Measurements from ENCODE around the gene ANP32B. TPM values are rescaled to one million over a fixed set of nuclear protein-coding genes. Genes with fewer than 3 reads are reported as not detected.

The ANP32B gene
- total and polyA plus RNA-seq, 2 donors (not counting 1 experiment from before 2014, with no cell fraction given), result 17.6 to 138 TPM

GRCh38 chr9:97969014-97969413 lies 14.1 kb upstream of the ANP32B start:
- Histone ChIP-seq H4K20me1 (ENCODE audit: control insufficient read depth, insufficient read depth, low read length, poor library complexity, severe bottlenecking) (no peaks in the 10 kb centered on the region), H3K27me3 (replicated peaks in 1 of 4; ENCODE audit: control extremely low read depth in 1 of 4, control insufficient read depth in 3 of 4, insufficient read depth in 4 of 4, low read length in 3 of 4) (peaks cover 0 to 3% (median 1%) of the 10 kb centered on the region in 4 experiments), H3K79me2 (ENCODE audit: control insufficient read depth, insufficient read depth, low read length) (no peaks in the 10 kb centered on the region), H2AFZ (ENCODE audit: insufficient read depth, low read depth, low read length, poor library complexity, severe bottlenecking) (no peak overlapping the region), H3K4me2 (replicated peaks; ENCODE audit: low read depth, low read length, poor library complexity, severe bottlenecking) (no peak overlapping the region), H3K36me3 (replicated peaks in 1 of 2; ENCODE audit: control extremely low read depth in 1 of 2, control insufficient read depth in 1 of 2, extremely low read depth in 1 of 2, insufficient read depth in 2 of 2, low read length in 1 of 2) (no peaks in the 10 kb centered on the region), H3K27ac (ENCODE audit: low read length in 2 of 2) (no peak overlapping the region), H3K4me1 (ENCODE audit: control insufficient read depth in 2 of 2, insufficient read depth in 2 of 2, low read length in 2 of 2) (no peaks in the 10 kb centered on the region), H3K9ac (ENCODE audit: low read length) (no peak overlapping the region), H3K4me3 (ENCODE audit: control extremely low read depth in 1 of 5, extremely low read depth in 1 of 5, insufficient read depth in 1 of 5, low read depth in 2 of 5, low read length in 4 of 5) (no peak overlapping the region), H3K9me3 (ENCODE audit: control extremely low read depth in 1 of 3, control insufficient read depth in 2 of 3, insufficient read depth in 1 of 3, low read length in 2 of 3) (no peaks in the 10 kb centered on the region)
- no peak overlapping the region for H3K4me3 Mint-ChIP-seq
- TF ChIP-seq CTCF (IDR thresholded peaks at IDR 0.05) (no peak), EZH2 (IDR thresholded peaks at IDR 0.05; ENCODE audit: borderline replicate concordance, insufficient read depth, low read depth, low read length, poor library complexity, severe bottlenecking) (no peak)
- H3K9me3 Mint-ChIP-seq (ENCODE audit: insufficient read depth), result no peaks in the 10 kb centered on the region
- CTCF ChIA-PET, result no interaction called here
- intact Hi-C loops (cut with micrococcal nuclease), result no loop called here
- WGBS (ENCODE audit: insufficient coverage), result 100% methylated on average over 1 of the region's 2 CpGs
- DNase-seq, result no peak
- H3K4me1 Mint-ChIP-seq, result no peaks in the 10 kb centered on the region
- peaks cover 9% of the 10 kb centered on the region for H3K27me3 Mint-ChIP-seq
- no peak for ATAC-seq (ENCODE audit: low read depth)
- no peak overlapping the region for H3K27ac Mint-ChIP-seq
- POLR2A ChIA-PET, result no interaction called here

GRCh38 chr9:97970165-97970564 lies 13.0 kb upstream of the ANP32B start:
- no peaks in the 10 kb centered on the region for H3K4me1 ChIP-seq (ENCODE audit: control insufficient read depth in 2 of 2, insufficient read depth in 2 of 2, low read length in 2 of 2)
- no CpG with 5 or more reads among the region's 7 CpGs for WGBS (ENCODE audit: insufficient coverage)
- ATAC-seq (ENCODE audit: low read depth), result no peak
- peaks cover 0 to 8% (median 0%) of the 10 kb centered on the region in 3 donors for H3K9me3 ChIP-seq (ENCODE audit: control extremely low read depth in 1 of 3, control insufficient read depth in 2 of 3, insufficient read depth in 1 of 3, low read length in 2 of 3)
- no peak for DNase-seq
- H2AFZ ChIP-seq (ENCODE audit: insufficient read depth, low read depth, low read length, poor library complexity, severe bottlenecking), result no peak overlapping the region
- H3K27ac Mint-ChIP-seq, result no peak overlapping the region
- peaks cover 10% of the 10 kb centered on the region for H3K27me3 Mint-ChIP-seq
- no peaks in the 10 kb centered on the region for H4K20me1 ChIP-seq (ENCODE audit: control insufficient read depth, insufficient read depth, low read length, poor library complexity, severe bottlenecking)
- TF ChIP-seq EZH2 (IDR thresholded peaks at IDR 0.05; ENCODE audit: borderline replicate concordance, insufficient read depth, low read depth, low read length, poor library complexity, severe bottlenecking) (no peak), CTCF (IDR thresholded peaks at IDR 0.05) (no peak)
- H3K4me3 Mint-ChIP-seq, result no peak overlapping the region
- H3K4me2 ChIP-seq (replicated peaks; ENCODE audit: low read depth, low read length, poor library complexity, severe bottlenecking), result no peak overlapping the region
- no peaks in the 10 kb centered on the region for H3K4me1 Mint-ChIP-seq
- H3K9ac ChIP-seq (ENCODE audit: low read length), result no peak overlapping the region
- intact Hi-C loops (cut with micrococcal nuclease), result no loop called here
- CTCF ChIA-PET, result no interaction called here
- no peaks in the 10 kb centered on the region for H3K79me2 ChIP-seq (ENCODE audit: control insufficient read depth, insufficient read depth, low read length)
- H3K9me3 Mint-ChIP-seq (ENCODE audit: insufficient read depth), result peaks cover 2% of the 10 kb centered on the region
- no peak overlapping the region for H3K27ac ChIP-seq (ENCODE audit: low read length in 2 of 2)
- no peak overlapping the region for H3K4me3 ChIP-seq (ENCODE audit: control extremely low read depth in 1 of 5, extremely low read depth in 1 of 5, insufficient read depth in 1 of 5, low read depth in 2 of 5, low read length in 4 of 5)
- H3K27me3 ChIP-seq (replicated peaks in 1 of 4; ENCODE audit: control extremely low read depth in 1 of 4, control insufficient read depth in 3 of 4, insufficient read depth in 4 of 4, low read length in 3 of 4), result peaks cover 0 to 3% (median 1%) of the 10 kb centered on the region in 4 experiments
- H3K36me3 ChIP-seq (replicated peaks in 1 of 2; ENCODE audit: control extremely low read depth in 1 of 2, control insufficient read depth in 1 of 2, extremely low read depth in 1 of 2, insufficient read depth in 2 of 2, low read length in 1 of 2), result no peaks in the 10 kb centered on the region
- POLR2A ChIA-PET, result no interaction called here

Measured in B cell (primary cell).